B cell (primary cell): Measurements from ENCODE around the gene ZNF622.

Experiments
- EZH2 ChIP-seq: IDR thresholded peaks from 2 replicates; pipeline ENCODE4 v1.6.1; 2012; ENCODE audit warnings: borderline replicate concordance, low read depth, mild to moderate bottlenecking, moderate library complexity, low read length; ENCODE audit not compliant: insufficient read depth, poor library complexity, severe bottlenecking
- TF ChIP-seq, protein P1 (sequence below): fragments of 200-600 bp; IDR thresholded peaks from one replicate; pipeline ENCODE4 v1.8.0; 2022; ENCODE audit warnings: antibody characterized with exemption, mild to moderate bottlenecking

DNA sequence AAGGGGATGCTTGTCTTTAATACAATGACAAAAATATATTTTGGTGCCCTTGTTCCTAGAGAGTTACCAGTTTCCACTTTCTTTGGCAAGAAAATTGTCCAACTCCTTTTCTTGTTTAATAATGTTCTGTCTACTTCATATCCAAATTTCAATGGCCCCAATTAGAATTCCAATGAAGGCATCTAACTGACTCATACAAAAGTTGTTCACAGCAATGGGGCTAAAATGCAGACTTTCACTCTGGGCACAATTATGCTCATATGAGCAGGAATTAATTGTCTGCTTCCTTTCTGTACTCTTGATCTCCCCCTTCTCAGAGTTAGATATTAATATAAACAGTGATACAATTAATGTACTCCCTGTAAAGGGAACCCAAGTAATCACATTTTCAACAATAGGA is 42.1 kb upstream of the ZNF622 start:
- TF ChIP-seq, protein P1, sequence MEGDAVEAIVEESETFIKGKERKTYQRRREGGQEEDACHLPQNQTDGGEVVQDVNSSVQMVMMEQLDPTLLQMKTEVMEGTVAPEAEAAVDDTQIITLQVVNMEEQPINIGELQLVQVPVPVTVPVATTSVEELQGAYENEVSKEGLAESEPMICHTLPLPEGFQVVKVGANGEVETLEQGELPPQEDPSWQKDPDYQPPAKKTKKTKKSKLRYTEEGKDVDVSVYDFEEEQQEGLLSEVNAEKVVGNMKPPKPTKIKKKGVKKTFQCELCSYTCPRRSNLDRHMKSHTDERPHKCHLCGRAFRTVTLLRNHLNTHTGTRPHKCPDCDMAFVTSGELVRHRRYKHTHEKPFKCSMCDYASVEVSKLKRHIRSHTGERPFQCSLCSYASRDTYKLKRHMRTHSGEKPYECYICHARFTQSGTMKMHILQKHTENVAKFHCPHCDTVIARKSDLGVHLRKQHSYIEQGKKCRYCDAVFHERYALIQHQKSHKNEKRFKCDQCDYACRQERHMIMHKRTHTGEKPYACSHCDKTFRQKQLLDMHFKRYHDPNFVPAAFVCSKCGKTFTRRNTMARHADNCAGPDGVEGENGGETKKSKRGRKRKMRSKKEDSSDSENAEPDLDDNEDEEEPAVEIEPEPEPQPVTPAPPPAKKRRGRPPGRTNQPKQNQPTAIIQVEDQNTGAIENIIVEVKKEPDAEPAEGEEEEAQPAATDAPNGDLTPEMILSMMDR = no peak
- TF ChIP-seq EZH2 = no peak
